Breast epithelium (tissue), 4 donors: Measurements from ENCODE around the gene PARD3B. TPM values are rescaled to one million over a fixed set of nuclear protein-coding genes. Genes with fewer than 3 reads are reported as not detected.

Source experiments
- DNase-seq, 2 donors: peaks; one replicate each; pipeline ENCODE4 v3.0.0-alpha.2; 2019; ENCODE audit warnings: low spot score in 2 of 2
- H3K27ac ChIP-seq, 2 donors: fragments of 200-600 bp; sonication (generic) in 1 of 2; one replicate each; pipeline ENCODE4 v1.5.1; 2016 to 2019; ENCODE audit warnings: mild to moderate bottlenecking in 1 of 2
- H3K27me3 ChIP-seq, 2 donors: fragments of 200-600 bp; sonication (generic) in 1 of 2; one replicate each; pipeline versions ENCODE4 v1.5.1 to v1.6.0; 2017 to 2019; ENCODE audit warnings: control low read depth in 1 of 2, mild to moderate bottlenecking in 1 of 2
- H3K36me3 ChIP-seq: fragments of 200-600 bp; one replicate; pipeline ENCODE4 v1.5.1; 2019
- H3K4me1 ChIP-seq, 2 donors: fragments of 200-600 bp; sonication (generic); one replicate each; pipeline ENCODE4 v1.5.1; 2016 to 2019; ENCODE audit warnings: control low read depth in 1 of 2
- H3K4me3 ChIP-seq, 3 donors: fragments of 200-600 bp; sonication (generic); 1 replicate in 2 of 3; 2 replicates in 1 of 3; pipeline ENCODE4 v1.5.1; 2016 to 2019; ENCODE audit warnings: mild to moderate bottlenecking in 3 of 3, moderate library complexity in 2 of 3
- H3K9me3 ChIP-seq, 2 donors: fragments of 200-600 bp; sonication (generic) in 1 of 2; one replicate each; pipeline ENCODE4 v1.5.1; 2016 to 2019; ENCODE audit warnings: control low read depth in 1 of 2
- CTCF ChIP-seq, 3 donors: fragments of 450-650 bp; IDR thresholded peaks; one replicate each; pipeline ENCODE4 v1.5.1; 2016 to 2017; ENCODE audit warnings: antibody characterized with exemption in 3 of 3, mild to moderate bottlenecking in 3 of 3, moderate library complexity in 3 of 3
- POLR2A ChIP-seq: fragments of 450-650 bp; IDR thresholded peaks from one replicate; pipeline ENCODE4 v1.6.1; 2016; ENCODE audit warnings: antibody characterized with exemption, mild to moderate bottlenecking, moderate library complexity
- POLR2AphosphoS5 ChIP-seq, 3 donors: sonication (generic); formaldehyde crosslinking; IDR thresholded peaks; one replicate each; pipeline ENCODE4 v1.6.1; 2017; ENCODE audit warnings: antibody characterized with exemption in 3 of 3
- intact Hi-C: fragments of 100-400 bp; cut with DNase I; formaldehyde crosslinking; loops from one replicate; pipeline ENCODE4 v1.15.1; 2023; ENCODE audit warnings: low total_unique reads
- total RNA-seq, 3 donors: library from RNA; depleted of rRNA; stranded (reverse); fragments of >200 nt; gene quantifications; one replicate each; pipeline ENCODE4 v1.1.0, GENCODE V29; 2016

PARD3B gene
- total RNA-seq, 3 donors from 2014 or later = 24.6 to 66.2 (median 25.9) TPM

DNA sequence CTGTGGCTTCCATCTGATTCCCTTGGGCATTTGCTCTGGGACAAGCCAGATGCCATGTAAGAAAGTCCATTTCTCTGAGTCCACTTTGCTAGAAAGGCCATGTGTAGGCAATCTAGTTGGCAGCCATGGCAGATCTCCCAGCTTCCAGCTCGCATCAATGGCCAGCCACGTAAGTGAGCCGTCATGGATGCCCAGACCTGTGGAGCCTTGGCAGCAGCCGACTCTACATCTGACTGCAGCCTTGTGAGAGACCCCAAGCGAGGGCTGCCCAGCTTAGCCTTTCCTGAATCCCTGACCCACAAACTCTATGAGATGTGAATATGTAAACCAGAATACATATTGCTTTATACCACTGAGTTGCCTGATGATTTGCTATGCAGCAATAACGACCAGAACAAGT, 533.5 kb downstream of the PARD3B start:
- TF ChIP-seq POLR2A (no peak), CTCF (IDR thresholded peaks at IDR 0.05) (no peak), POLR2AphosphoS5 (IDR thresholded peaks at IDR 0.05) (no peak)
- DNase-seq = no peak
- Histone ChIP-seq H3K9me3 (no peaks in the 10 kb centered on the region), H3K36me3 (no peaks in the 10 kb centered on the region), H3K27ac (no peak overlapping the region), H3K27me3 (no peaks in the 10 kb centered on the region), H3K4me1 (no peaks in the 10 kb centered on the region), H3K4me3 (no peak overlapping the region)
- intact Hi-C loops = no loop called here

DNA sequence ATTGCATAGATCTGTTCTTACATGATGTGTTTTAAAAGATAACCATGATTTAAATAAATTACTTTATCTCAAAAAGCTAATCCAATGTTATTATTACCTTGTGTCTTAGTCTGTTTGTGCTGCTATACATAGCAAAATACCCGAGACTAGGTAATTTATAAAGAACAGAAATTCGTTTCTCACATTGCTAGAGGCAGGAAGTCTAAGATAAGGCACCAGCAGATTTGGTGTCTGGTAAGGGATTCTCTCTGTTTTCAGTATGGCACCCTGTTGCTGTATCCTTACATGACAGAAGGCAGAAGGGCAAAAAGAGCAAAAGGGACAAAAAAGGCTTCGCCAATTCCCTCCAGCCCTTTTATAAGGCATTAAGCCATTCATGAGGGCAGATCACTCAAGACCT, 533.9 kb downstream of the PARD3B start:
- Histone ChIP-seq H3K27ac (no peak overlapping the region), H3K4me1 (no peaks in the 10 kb centered on the region), H3K27me3 (no peaks in the 10 kb centered on the region), H3K4me3 (no peak overlapping the region), H3K36me3 (no peaks in the 10 kb centered on the region), H3K9me3 (no peaks in the 10 kb centered on the region)
- intact Hi-C loops = no loop called here
- DNase-seq = no peak
- no peak for TF ChIP-seq POLR2A
- no peak for TF ChIP-seq CTCF (IDR thresholded peaks at IDR 0.05)
- no peak for TF ChIP-seq POLR2AphosphoS5 (IDR thresholded peaks at IDR 0.05)

GRCh38 chr2:205086662-205087061, 541.4 kb downstream of the PARD3B start:
- intact Hi-C loops = no loop called here
- Histone ChIP-seq H3K9me3 (no peaks in the 10 kb centered on the region), H3K36me3 (no peaks in the 10 kb centered on the region), H3K4me1 (no peaks in the 10 kb centered on the region), H3K27me3 (no peaks in the 10 kb centered on the region), H3K4me3 (no peak overlapping the region), H3K27ac (no peak overlapping the region)
- DNase-seq = no peak
- no peak for TF ChIP-seq POLR2AphosphoS5 (IDR thresholded peaks at IDR 0.05)
- TF ChIP-seq CTCF (IDR thresholded peaks at IDR 0.05) = no peak
- no peak for TF ChIP-seq POLR2A

DNA sequence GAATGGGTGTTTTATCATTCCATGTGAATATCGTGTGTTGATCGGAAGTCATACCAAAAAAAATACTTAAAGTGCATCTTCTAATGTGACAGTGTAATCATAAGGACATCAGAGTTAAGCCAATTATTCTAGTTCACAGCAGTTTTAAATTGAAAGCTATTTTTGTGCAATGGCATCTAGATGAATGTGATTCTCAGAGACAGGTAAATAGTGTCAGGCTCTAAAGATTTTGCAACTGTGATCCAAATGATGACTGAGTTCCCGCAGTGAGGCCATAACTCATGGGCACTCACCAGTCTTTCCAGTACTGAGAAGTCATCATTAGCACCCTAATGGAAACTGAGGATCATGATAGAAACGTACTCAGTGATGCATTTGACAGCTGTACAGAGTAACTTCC, 542.6 kb downstream of the PARD3B start:
- no peak for DNase-seq
- Histone ChIP-seq H3K4me3 (no peak overlapping the region), H3K27me3 (no peaks in the 10 kb centered on the region), H3K9me3 (no peaks in the 10 kb centered on the region), H3K36me3 (no peaks in the 10 kb centered on the region), H3K27ac (no peak overlapping the region), H3K4me1 (no peaks in the 10 kb centered on the region)
- intact Hi-C loops = no loop called here
- no peak for TF ChIP-seq POLR2A
- TF ChIP-seq POLR2AphosphoS5 (IDR thresholded peaks at IDR 0.05) = no peak
- TF ChIP-seq CTCF (IDR thresholded peaks at IDR 0.05) = no peak

GRCh38 chr2:205089958-205090357, 544.7 kb downstream of the PARD3B start:
- H3K36me3 ChIP-seq = no peaks in the 10 kb centered on the region
- intact Hi-C loops = no loop called here
- H3K4me3 ChIP-seq = no peak overlapping the region

More at GRCh38 chr2:205089958-205090357, 544.7 kb downstream of the PARD3B start:
- Histone ChIP-seq H3K27me3 (no peaks in the 10 kb centered on the region), H3K27ac (no peak overlapping the region), H3K4me1 (no peaks in the 10 kb centered on the region), H3K9me3 (no peaks in the 10 kb centered on the region)
- no peak for TF ChIP-seq POLR2A
- no peak for TF ChIP-seq POLR2AphosphoS5 (IDR thresholded peaks at IDR 0.05)
- no peak for TF ChIP-seq CTCF (IDR thresholded peaks at IDR 0.05)
- no peak for DNase-seq
